Hepatocyte (in vitro differentiated cells): Measurements from ENCODE around the gene DOCK8. TPM values are rescaled to one million over a fixed set of nuclear protein-coding genes. Genes with fewer than 3 reads are reported as not detected.
A peak's percentile ranks its signal among the peaks of the same experiment; 100 is the strongest.

ENCODE experiments used
- DNase-seq: peaks from one replicate; pipeline ENCODE4 v3.0.0-alpha.2; 2016; ENCODE audit warnings: low spot score
- H2AFZ ChIP-seq: fragments of 200-600 bp; sonication (generic); 2 replicates; pipeline ENCODE4 v1.6.0; 2016; ENCODE audit warnings: antibody characterized with exemption, mild to moderate bottlenecking
- H3K27ac ChIP-seq: fragments of 200-600 bp; sonication (generic); 2 replicates; pipeline ENCODE4 v1.5.1; 2016; ENCODE audit warnings: mild to moderate bottlenecking
- H3K27me3 ChIP-seq: fragments of 200-600 bp; sonication (generic); 2 replicates; pipeline ENCODE4 v1.6.1; 2016
- H3K36me3 ChIP-seq: fragments of 200-600 bp; sonication (generic); replicated peaks from 2 replicates; pipeline ENCODE4 v1.5.1; 2016; ENCODE audit warnings: low read depth; ENCODE audit not compliant: insufficient read depth
- H3K4me1 ChIP-seq: fragments of 200-600 bp; sonication (generic); 2 replicates; pipeline ENCODE4 v1.5.1; 2016; ENCODE audit warnings: mild to moderate bottlenecking, moderate library complexity; ENCODE audit not compliant: insufficient read depth
- H3K4me2 ChIP-seq: fragments of 200-600 bp; sonication (generic); 2 replicates; pipeline ENCODE4 v1.6.0; 2016
- H3K4me3 ChIP-seq: fragments of 200-600 bp; sonication (generic); 2 replicates; pipeline ENCODE4 v1.5.1; 2016; ENCODE audit warnings: mild to moderate bottlenecking
- H3K79me2 ChIP-seq: fragments of 200-600 bp; sonication (generic); 2 replicates; pipeline ENCODE4 v1.6.0; 2017; ENCODE audit warnings: mild to moderate bottlenecking
- H3K9me2 ChIP-seq: fragments of 200-600 bp; sonication (generic); replicated peaks from 2 replicates; pipeline ENCODE4 v1.6.0; 2017; ENCODE audit warnings: mild to moderate bottlenecking; ENCODE audit not compliant: insufficient read depth
- H3K9me3 ChIP-seq: fragments of 200-600 bp; sonication (generic); 2 replicates; pipeline ENCODE4 v1.5.1; 2016; ENCODE audit warnings: low read depth, mild to moderate bottlenecking
- H4K20me1 ChIP-seq: fragments of 200-600 bp; sonication (generic); 2 replicates; pipeline ENCODE4 v1.6.0; 2016; ENCODE audit warnings: mild to moderate bottlenecking; ENCODE audit not compliant: insufficient read depth, poor library complexity, severe bottlenecking
- CTCF ChIP-seq: fragments of 200-600 bp; sonication (generic); IDR thresholded peaks from 2 replicates; pipeline ENCODE4 v1.5.1; 2016; ENCODE audit warnings: antibody characterized with exemption, mild to moderate bottlenecking; ENCODE audit not compliant: poor library complexity
- EZH2 ChIP-seq: fragments of 200-600 bp; sonication (generic); IDR thresholded peaks from 2 replicates; pipeline ENCODE4 v1.6.1; 2016; ENCODE audit warnings: antibody characterized with exemption, mild to moderate bottlenecking, borderline replicate concordance
- EZH2phosphoT487 ChIP-seq: fragments of 200-600 bp; sonication (generic); IDR thresholded peaks from one replicate; pipeline ENCODE4 v1.6.1; 2018; ENCODE audit warnings: antibody characterized with exemption, mild to moderate bottlenecking, low read depth, moderate library complexity; ENCODE audit not compliant: unreplicated experiment, severe bottlenecking
- WGBS: methylation state at CpG from one replicate; pipeline ENCODE4 v1.1.6; 2016; ENCODE audit warnings: low lambda C conversion rate; ENCODE audit errors: missing lambda C conversion rate; 5-methylcytosine and 5-hydroxymethylcytosine counted together
- polyA plus RNA-seq: library from polyadenylated mRNA; unstranded; fragments of >200 nt; fragmentation: Nextera tagmentation; extraction: Ambion mirVana; gene quantifications from 2 replicates; pipeline ENCODE4 v1.2.1, GENCODE V29; 2016
- total RNA-seq: library from RNA; depleted of rRNA; stranded (reverse); fragments of >200 nt; gene quantifications from 2 replicates; pipeline ENCODE4 v1.2.3, GENCODE V29; 2014

DOCK8 gene
- total and polyA plus RNA-seq, 2 experiments from 2014 or later: 6.5 to 6.6 TPM

GRCh38 chr9:279674-280073 lies 65.0 kb downstream of the DOCK8 start:
- H3K27ac ChIP-seq: no peak overlapping the region
- TF ChIP-seq CTCF (no peak), EZH2 (no peak), EZH2phosphoT487 (no peak)
- 80% methylated on average over 4 of the region's 4 CpGs for WGBS

GRCh38 chr9:281741-282645 lies 67.3 kb downstream of the DOCK8 start:
- Histone ChIP-seq H4K20me1 (no peaks in the 10 kb centered on the region), H3K4me3 (no peak overlapping the region), H3K36me3 (no peaks in the 10 kb centered on the region), H3K27ac (no peak overlapping the region), H3K9me3 (no peaks in the 10 kb centered on the region), H3K9me2 (no peaks in the 10 kb centered on the region), H2AFZ (no peak overlapping the region), H3K27me3 (no peaks in the 10 kb centered on the region), H3K4me2 (no peak overlapping the region), H3K4me1 (no peaks in the 10 kb centered on the region), H3K79me2 (no peaks in the 10 kb centered on the region)
- 68% methylated on average over 8 of the region's 8 CpGs for WGBS
- TF ChIP-seq CTCF (no peak), EZH2phosphoT487 (no peak), EZH2 (no peak)
- no peak for DNase-seq

More at GRCh38 chr9:279674-280073, 65.0 kb downstream of the DOCK8 start:
- no peaks in the 10 kb centered on the region for H3K9me2 ChIP-seq
- H3K27me3 ChIP-seq: no peaks in the 10 kb centered on the region
- H4K20me1 ChIP-seq: no peaks in the 10 kb centered on the region
- no peak overlapping the region for H2AFZ ChIP-seq
- no peaks in the 10 kb centered on the region for H3K36me3 ChIP-seq
- DNase-seq: no peak
- no peak overlapping the region for H3K4me2 ChIP-seq
- no peaks in the 10 kb centered on the region for H3K79me2 ChIP-seq
- no peak overlapping the region for H3K4me3 ChIP-seq
- H3K9me3 ChIP-seq: no peaks in the 10 kb centered on the region
- H3K4me1 ChIP-seq: no peaks in the 10 kb centered on the region

- WGBS: 76% methylated on average over 12 of the region's 12 CpGs
- H3K9me3 ChIP-seq: no peaks in the 10 kb centered on the region
- H3K9me2 ChIP-seq: no peaks in the 10 kb centered on the region
- H3K79me2 ChIP-seq: no peaks in the 10 kb centered on the region
- H4K20me1 ChIP-seq: no peaks in the 10 kb centered on the region
- peak; percentile 22 for DNase-seq
- no peak overlapping the region for H3K27ac ChIP-seq
- H3K4me1 ChIP-seq: no peaks in the 10 kb centered on the region
- H3K36me3 ChIP-seq: no peaks in the 10 kb centered on the region
- H2AFZ ChIP-seq: no peak overlapping the region
- no peak overlapping the region for H3K4me3 ChIP-seq
- H3K4me2 ChIP-seq: no peak overlapping the region
- no peaks in the 10 kb centered on the region for H3K27me3 ChIP-seq
- TF ChIP-seq EZH2: no peak
Observed at GRCh38 chr9:286071-286740, 71.5 kb downstream of the DOCK8 start.

- H3K4me2 ChIP-seq: no peak overlapping the region
- no peaks in the 10 kb centered on the region for H3K27me3 ChIP-seq
- no peaks in the 10 kb centered on the region for H3K79me2 ChIP-seq
- WGBS: 55% methylated on average over 4 of the region's 4 CpGs
- H3K9me2 ChIP-seq: no peaks in the 10 kb centered on the region
- no peaks in the 10 kb centered on the region for H4K20me1 ChIP-seq
- no peaks in the 10 kb centered on the region for H3K9me3 ChIP-seq
- H3K27ac ChIP-seq: no peak overlapping the region
- H3K4me3 ChIP-seq: no peak overlapping the region
- TF ChIP-seq CTCF (no peak), EZH2 (no peak), EZH2phosphoT487 (no peak)
- H3K36me3 ChIP-seq: no peaks in the 10 kb centered on the region
- no peaks in the 10 kb centered on the region for H3K4me1 ChIP-seq
- no peak overlapping the region for H2AFZ ChIP-seq
- DNase-seq: no peak
Observed at GRCh38 chr9:289121-289520, 74.5 kb downstream of the DOCK8 start.
